ENCODE data around the gene TDRD10. TPM values are rescaled to one million over a fixed set of nuclear protein-coding genes. Genes with fewer than 3 reads are reported as not detected.

The TDRD10 gene, protein sequence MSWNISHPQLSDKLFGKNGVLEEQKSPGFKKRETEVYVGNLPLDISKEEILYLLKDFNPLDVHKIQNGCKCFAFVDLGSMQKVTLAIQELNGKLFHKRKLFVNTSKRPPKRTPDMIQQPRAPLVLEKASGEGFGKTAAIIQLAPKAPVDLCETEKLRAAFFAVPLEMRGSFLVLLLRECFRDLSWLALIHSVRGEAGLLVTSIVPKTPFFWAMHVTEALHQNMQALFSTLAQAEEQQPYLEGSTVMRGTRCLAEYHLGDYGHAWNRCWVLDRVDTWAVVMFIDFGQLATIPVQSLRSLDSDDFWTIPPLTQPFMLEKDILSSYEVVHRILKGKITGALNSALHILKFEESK
- 10 to 100 TPM in 4 of 6 donors, 1 to 10 TPM in 2; 6.2 to 47.1 (median 12.6) TPM for total RNA-seq

DNA sequence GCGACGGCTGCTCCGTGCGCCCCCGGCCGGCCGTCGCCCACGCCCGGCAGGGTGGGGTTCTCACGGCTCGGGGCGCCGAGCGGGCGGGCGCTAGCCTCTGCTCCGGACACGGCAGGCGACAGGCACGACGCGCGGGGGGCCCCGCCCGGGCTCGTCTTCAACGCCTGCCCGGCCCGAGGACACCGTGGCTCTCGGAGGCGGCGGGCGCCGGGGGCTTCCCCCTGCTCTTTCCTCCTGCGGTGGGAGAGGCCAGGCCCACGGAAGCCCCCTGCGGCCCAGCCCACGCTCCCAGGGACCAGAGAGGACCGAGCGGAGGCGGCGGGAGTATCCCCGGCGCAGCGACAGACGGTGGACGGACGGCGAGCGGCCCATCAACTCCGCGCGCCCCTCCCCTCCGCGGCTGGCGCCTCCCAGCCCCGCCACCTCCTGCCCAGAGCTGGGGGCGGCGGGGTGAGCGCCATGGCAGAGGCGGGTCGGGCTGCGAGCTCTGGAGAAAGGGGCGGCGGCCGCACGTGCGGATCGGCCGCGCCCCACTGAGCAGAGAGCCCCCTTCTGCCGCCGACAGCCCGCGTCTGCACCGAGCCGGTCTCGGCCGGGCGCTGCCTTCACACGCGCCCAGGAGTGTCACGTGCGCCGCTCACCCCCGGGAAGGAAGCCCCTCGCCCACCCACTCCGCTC, at the start of gene TDRD10, which contains the start of gene SHE:
Gene TDRD10, plus strand, starts transcription at position 154 of the 678 bp plus-strand sequence. CDS start 4,685 bp downstream, outside the sequence.
Gene SHE, minus strand, starts transcription at position 347 of the 678 bp plus-strand sequence. CDS start 386 bp downstream, outside the sequence.
- H3K4me1 ChIP-seq: peaks cover 14 to 44% (median 35%) of the 10 kb centered on the region in 4 donors
- H3K27me3 ChIP-seq: peaks cover 0 to 17% (median 8%) of the 10 kb centered on the region in 4 donors
- peaks cover 0 to 5% (median 0%) of the 10 kb centered on the region in 4 donors for H3K36me3 ChIP-seq
- TF ChIP-seq EP300 (IDR thresholded peaks at IDR 0.05) (no peak), POLR2AphosphoS5 (IDR thresholded peaks at IDR 0.05) (peak in 1 of 2 donors; percentile 38), POLR2A (IDR thresholded peaks at IDR 0.05) (peak in 1 of 4 donors; percentile 4)
- TF ChIP-seq, protein P1, sequence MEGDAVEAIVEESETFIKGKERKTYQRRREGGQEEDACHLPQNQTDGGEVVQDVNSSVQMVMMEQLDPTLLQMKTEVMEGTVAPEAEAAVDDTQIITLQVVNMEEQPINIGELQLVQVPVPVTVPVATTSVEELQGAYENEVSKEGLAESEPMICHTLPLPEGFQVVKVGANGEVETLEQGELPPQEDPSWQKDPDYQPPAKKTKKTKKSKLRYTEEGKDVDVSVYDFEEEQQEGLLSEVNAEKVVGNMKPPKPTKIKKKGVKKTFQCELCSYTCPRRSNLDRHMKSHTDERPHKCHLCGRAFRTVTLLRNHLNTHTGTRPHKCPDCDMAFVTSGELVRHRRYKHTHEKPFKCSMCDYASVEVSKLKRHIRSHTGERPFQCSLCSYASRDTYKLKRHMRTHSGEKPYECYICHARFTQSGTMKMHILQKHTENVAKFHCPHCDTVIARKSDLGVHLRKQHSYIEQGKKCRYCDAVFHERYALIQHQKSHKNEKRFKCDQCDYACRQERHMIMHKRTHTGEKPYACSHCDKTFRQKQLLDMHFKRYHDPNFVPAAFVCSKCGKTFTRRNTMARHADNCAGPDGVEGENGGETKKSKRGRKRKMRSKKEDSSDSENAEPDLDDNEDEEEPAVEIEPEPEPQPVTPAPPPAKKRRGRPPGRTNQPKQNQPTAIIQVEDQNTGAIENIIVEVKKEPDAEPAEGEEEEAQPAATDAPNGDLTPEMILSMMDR (IDR thresholded peaks at IDR 0.05): no peak
- DNase-seq (peak; percentile 29 to 92), ATAC-seq (ENCODE audit: low FRiP score in 2 of 2) (peak; percentile 73 to 88)
- WGBS, 2 donors: 4 to 6% methylated on average over 29 to 33 of the region's 90 CpGs
- H3K9me3 ChIP-seq: peaks cover 0 to 5% (median 2%) of the 10 kb centered on the region in 4 donors
- peak within 1 kb of the TSS; percentile 77 to 86 (median 84) for H3K27ac ChIP-seq
- peak within 1 kb of the TSS; percentile 41 to 60 (median 58) for H3K4me3 ChIP-seq

DNA sequence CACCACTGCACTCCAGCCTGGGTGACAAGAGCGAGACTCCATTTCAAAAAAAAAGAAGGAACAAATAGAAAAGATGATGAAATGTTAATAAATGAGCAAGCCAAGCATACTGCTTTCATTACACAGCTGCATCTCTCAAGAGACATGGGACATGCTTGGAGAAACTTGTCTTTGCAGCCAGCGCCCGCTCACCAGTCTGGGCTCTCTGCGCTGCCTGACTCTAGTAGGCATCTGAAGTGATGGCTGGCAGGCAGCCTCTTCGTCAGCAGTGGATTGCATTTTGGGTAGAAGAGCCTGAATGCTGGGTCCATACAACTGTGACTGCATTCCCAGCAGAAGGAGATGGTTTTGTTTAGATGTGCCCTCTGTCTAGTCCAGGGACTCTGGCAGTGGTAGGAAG, 48.9 kb upstream of the TDRD10 start:
- Histone ChIP-seq H3K4me3 (no peak overlapping the region), H3K27me3 (no peaks in the 10 kb centered on the region), H3K27ac (peak overlapping the region; percentile 3 to 74 (median 48)), H3K4me1 (peaks cover 9 to 24% (median 17%) of the 10 kb centered on the region in 4 donors), H3K36me3 (peaks cover 10 to 51% (median 40%) of the 10 kb centered on the region in 4 donors), H3K9me3 (no peaks in the 10 kb centered on the region)
- TF ChIP-seq POLR2AphosphoS5 (IDR thresholded peaks at IDR 0.05): no peak
- no peak for TF ChIP-seq EP300 (IDR thresholded peaks at IDR 0.05)
- no peak for TF ChIP-seq POLR2A (IDR thresholded peaks at IDR 0.05)
- TF ChIP-seq, protein P1 (IDR thresholded peaks at IDR 0.05): no peak
- WGBS, 2 donors: 74 to 86% methylated on average over 5 of the region's 5 CpGs
- ATAC-seq (ENCODE audit: low FRiP score in 2 of 2): peak in 1 of 2 donors; percentile 31
- DNase-seq: no peak

DNA sequence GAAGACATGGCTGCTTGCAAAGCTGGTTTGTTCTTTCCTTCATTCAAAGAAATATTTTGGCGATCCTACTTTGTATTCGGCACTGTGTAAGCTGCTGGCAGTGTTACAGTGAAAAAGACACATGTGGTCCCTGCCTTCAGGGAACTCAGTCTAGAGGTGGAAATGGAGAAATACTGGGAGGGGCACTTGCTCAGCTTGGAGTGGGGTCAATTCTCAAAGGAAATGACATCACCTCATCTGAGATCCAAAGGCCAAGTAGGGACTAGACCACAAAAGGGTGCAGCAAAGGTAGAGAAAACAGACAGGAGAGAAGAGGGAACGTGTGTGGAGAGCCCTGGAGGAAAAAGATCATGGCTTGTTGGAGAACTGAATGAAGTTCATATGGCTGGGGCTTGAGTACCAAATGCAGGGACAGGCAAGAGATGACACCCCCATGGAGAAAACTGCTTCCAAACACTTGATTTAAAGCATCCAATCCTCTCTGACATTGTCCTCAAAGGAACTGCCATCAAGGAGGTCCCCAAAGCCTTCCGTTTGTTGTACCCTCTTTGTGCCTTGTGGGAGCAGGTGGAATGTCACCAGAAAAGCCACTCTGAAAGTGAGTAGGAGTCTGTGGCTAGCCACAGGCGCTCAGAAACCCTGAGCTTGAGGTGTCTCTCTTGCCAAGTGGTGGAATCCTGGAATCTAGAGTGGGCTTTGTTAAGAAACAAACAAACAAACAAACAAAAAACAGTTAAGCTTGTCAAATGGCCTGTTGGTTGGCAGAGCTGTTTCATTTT, 48.3 kb upstream of the TDRD10 start:
- H3K9me3 ChIP-seq: no peaks in the 10 kb centered on the region
- no peaks in the 10 kb centered on the region for H3K27me3 ChIP-seq
- ATAC-seq (ENCODE audit: low FRiP score in 2 of 2) (peak in 1 of 2 donors; percentile 76), DNase-seq (peak in 1 of 2 donors; percentile 61)
- H3K4me1 ChIP-seq: peaks cover 9 to 24% (median 17%) of the 10 kb centered on the region in 4 donors
- no peak overlapping the region for H3K4me3 ChIP-seq
- WGBS, 2 donors: 35 to 55% methylated on average over 5 of the region's 5 CpGs
- peak overlapping the region; percentile 3 to 74 (median 48) for H3K27ac ChIP-seq
- TF ChIP-seq POLR2AphosphoS5 (IDR thresholded peaks at IDR 0.05) (no peak), POLR2A (IDR thresholded peaks at IDR 0.05) (no peak), EP300 (IDR thresholded peaks at IDR 0.05) (no peak)
- TF ChIP-seq, protein P1 (IDR thresholded peaks at IDR 0.05): no peak
- H3K36me3 ChIP-seq: peaks cover 6 to 45% (median 39%) of the 10 kb centered on the region in 4 donors

DNA sequence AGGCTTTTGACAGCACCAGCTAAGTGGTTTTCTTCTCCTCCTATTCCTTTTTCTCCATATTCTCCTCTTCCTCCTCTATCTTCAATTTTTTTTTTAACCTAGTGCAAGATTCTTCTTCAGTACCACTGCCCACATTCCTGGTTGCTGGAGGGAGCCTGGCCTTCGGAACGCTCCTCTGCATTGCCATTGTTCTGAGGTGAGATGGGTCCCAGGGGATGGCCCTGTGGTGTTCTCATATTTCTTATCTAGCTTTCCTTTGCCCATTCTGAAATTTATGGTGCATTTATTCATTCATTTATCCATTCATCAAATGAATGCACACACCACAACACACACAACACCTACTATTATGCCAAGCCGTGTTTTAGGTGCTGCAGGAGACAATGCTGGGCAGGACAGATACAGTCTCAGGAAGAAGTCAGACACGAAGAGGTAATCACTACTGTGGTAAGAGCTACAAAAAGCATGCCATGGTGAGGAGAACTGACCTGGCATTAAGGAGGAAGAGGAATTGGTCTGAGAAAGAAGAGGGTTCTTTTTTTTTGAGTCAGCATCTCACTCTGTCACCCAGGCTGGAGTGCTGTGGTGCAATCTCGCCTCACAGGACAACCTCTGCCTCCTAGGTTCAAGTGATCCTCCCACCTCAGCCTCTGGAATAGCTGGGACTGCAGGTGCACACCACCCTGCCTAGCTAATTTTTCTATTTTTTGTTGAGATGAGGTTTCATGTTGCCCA, 47.5 kb upstream of the TDRD10 start:
- Histone ChIP-seq H3K36me3 (peaks cover 5 to 46% (median 36%) of the 10 kb centered on the region in 4 donors), H3K9me3 (no peaks in the 10 kb centered on the region), H3K27me3 (no peaks in the 10 kb centered on the region), H3K4me3 (no peak overlapping the region), H3K4me1 (peaks cover 9 to 24% (median 17%) of the 10 kb centered on the region in 4 donors), H3K27ac (peak overlapping the region in 2 of 4 donors; percentile 49 to 74)
- 82 to 86% methylated on average over 5 of the region's 5 CpGs for WGBS, 2 donors
- ATAC-seq (ENCODE audit: low FRiP score in 2 of 2) (peak in 1 of 2 donors; percentile 28), DNase-seq (peak in 1 of 2 donors; percentile 51)
- no peak for TF ChIP-seq EP300 (IDR thresholded peaks at IDR 0.05)
- no peak for TF ChIP-seq POLR2A (IDR thresholded peaks at IDR 0.05)
- TF ChIP-seq POLR2AphosphoS5 (IDR thresholded peaks at IDR 0.05): no peak
- TF ChIP-seq, protein P1 (IDR thresholded peaks at IDR 0.05): no peak
